Mammary epithelial cell (primary cell): ENCODE data around the gene TAPT1.

Experiments used
- CTCF ChIP-seq, 2 donors: IDR thresholded peaks in 1 of 2; conservative IDR thresholded peaks in 1 of 2; 2 replicates each; pipeline ENCODE4 v1.5.1; 2011 to 2012; ENCODE audit warnings: inconsistent platforms in 2 of 2, low read length in 2 of 2, mild to moderate bottlenecking in 2 of 2, control low read depth in 1 of 2, low read depth in 1 of 2; ENCODE audit not compliant: insufficient read depth in 1 of 2; ENCODE audit errors: extremely low read depth in 1 of 2
- EZH2 ChIP-seq: IDR thresholded peaks from 2 replicates; pipeline ENCODE4 v1.6.1; 2012; ENCODE audit warnings: low read length, inconsistent platforms, borderline replicate concordance

GRCh38 chr4:16113741-16114140 lies 112.5 kb downstream of the TAPT1 start:
- TF ChIP-seq CTCF (conservative IDR thresholded peaks at IDR 0.05 in 1 of 2, IDR thresholded peaks at IDR 0.05 in 1 of 2; ENCODE audit: extremely low read depth in 1 of 2, insufficient read depth in 1 of 2, low read depth in 1 of 2, low read length in 2 of 2) (no peak), EZH2 (no peak)
